ENCODE results near the gene NASP. TPM values are rescaled to one million over a fixed set of nuclear protein-coding genes. Genes with fewer than 3 reads are reported as not detected.

NASP gene
- polyA plus RNA-seq, 1 of the 3 experiments (the other 2 are of a cell fraction): 152 TPM

- Histone ChIP-seq H3K27ac (ENCODE audit: low read depth in 2 of 2, low read length in 1 of 2) (peak overlapping the region; percentile 66 to 90), H3K4me2 (peak overlapping the region; percentile 96), H3K9ac (peak overlapping the region; percentile 96), H3K27me3 (ENCODE audit: insufficient read depth) (no peaks in the 10 kb centered on the region), H3K36me3 (replicated peaks in 1 of 2; ENCODE audit: control insufficient read depth in 1 of 2, insufficient read depth in 2 of 2, low read length in 1 of 2) (no peaks in the 10 kb centered on the region), H4K20me1 (ENCODE audit: insufficient read depth) (peaks cover 55% of the 10 kb centered on the region), H3K4me1 (ENCODE audit: control insufficient read depth in 1 of 2, insufficient read depth in 2 of 2, low read depth in 1 of 2, low read length in 1 of 2) (peaks cover 5 to 9% of the 10 kb centered on the region in 2 experiments; a peak in 3 of 4 replicates), H3K4me3 (ENCODE audit: low read depth in 2 of 2, low read length in 1 of 2) (peak overlapping the region; percentile 76 to 97), H3K9me2 (no peaks in the 10 kb centered on the region), H3F3A (replicated peaks; ENCODE audit: insufficient read depth) (peaks cover 10% of the 10 kb centered on the region), H3K9me3 (no peaks in the 10 kb centered on the region), H2AFZ (ENCODE audit: low read depth) (no peak overlapping the region), H3K79me2 (ENCODE audit: insufficient read depth) (peaks cover 64% of the 10 kb centered on the region)
- 26% methylated on average over 7 of the region's 7 CpGs for WGBS (ENCODE audit: low lambda C conversion rate)
- TF ChIP-seq EZH2phosphoT487 (IDR thresholded peaks at IDR 0.05; ENCODE audit: borderline replicate concordance, low read depth) (no peak), TAF1 (IDR thresholded peaks at IDR 0.05; ENCODE audit: borderline replicate concordance, low read depth, low read length) (no peak), MAX (IDR thresholded peaks at IDR 0.05; ENCODE audit: low read depth) (no peak), JUND (IDR thresholded peaks at IDR 0.05) (no peak), EP300 (IDR thresholded peaks at IDR 0.05; ENCODE audit: borderline replicate concordance in 1 of 2, low read depth in 1 of 2, low read length in 1 of 2) (no peak), NFIC (IDR thresholded peaks at IDR 0.05; ENCODE audit: borderline replicate concordance) (no peak), YY1 (IDR thresholded peaks at IDR 0.05; ENCODE audit: low read depth) (no peak), RCOR1 (IDR thresholded peaks at IDR 0.05; ENCODE audit: low read length) (no peak), FOXM1 (IDR thresholded peaks at IDR 0.05; ENCODE audit: low read depth) (no peak), CHD2 (IDR thresholded peaks at IDR 0.05; ENCODE audit: low read length, partially characterized antibody) (no peak), IRF3 (IDR thresholded peaks at IDR 0.05; ENCODE audit: low read depth, low read length) (no peak), ZBTB33 (IDR thresholded peaks at IDR 0.05; ENCODE audit: borderline replicate concordance, low read depth) (no peak), MXI1 (IDR thresholded peaks at IDR 0.05; ENCODE audit: low read depth, low read length) (no peak), ELF1 (IDR thresholded peaks at IDR 0.05) (no peak), SMC3 (IDR thresholded peaks at IDR 0.05; ENCODE audit: low read depth, low read length) (no peak), PBX3 (IDR thresholded peaks at IDR 0.05) (no peak), GABPA (IDR thresholded peaks at IDR 0.05; ENCODE audit: low read depth) (no peak), RXRA (IDR thresholded peaks at IDR 0.05; ENCODE audit: borderline replicate concordance, low read depth) (no peak), MEF2A (IDR thresholded peaks at IDR 0.05; ENCODE audit: borderline replicate concordance, low read depth) (no peak), POLR2AphosphoS5 (IDR thresholded peaks at IDR 0.05; ENCODE audit: low read depth, low read length) (no peak)
- POLR2A ChIA-PET: interaction anchor here (0.6 to 4.7 kb wide), 3 partner anchors 64 to 260 kb away, joined by 3 to 32 read pairs (median 20); partner anchors contain the start of genes GPBP1L1 and PRDX1
- CTCF ChIA-PET: interaction anchor here (0.8 kb wide), 1 partner anchor 15 kb away, joined by 3 read pairs; no protein-coding TSS in a partner anchor
- no peak for DNase-seq
Measured at GRCh38 chr1:45585496-45586075, 1.7 kb downstream of the NASP start.
